Astrocyte (in vitro differentiated cells and primary cell): ENCODE data around the gene TENM3. TPM values are rescaled to one million over a fixed set of nuclear protein-coding genes. Genes with fewer than 3 reads are reported as not detected.

Experiments
- DNase-seq: peaks from one replicate; pipeline ENCODE4 v3.0.0-alpha.2; 2010; ENCODE audit warnings: low read depth
- FAIRE-seq: peaks from 2 replicates; lab custom pipeline; 2011; peaks lifted over from hg19 to GRCh38; lab: Jason Lieb, UNC
- H2AFZ ChIP-seq: 2 replicates; pipeline ENCODE4 v1.6.0; 2012; ENCODE audit warnings: low read depth, low read length, inconsistent platforms
- H3K27ac ChIP-seq: 2 replicates; pipeline ENCODE4 v1.5.1; 2011; ENCODE audit warnings: low read depth, low read length, inconsistent platforms
- H3K27me3 ChIP-seq: 2 replicates; pipeline ENCODE4 v1.6.0; 2011; ENCODE audit warnings: low read length, inconsistent platforms; ENCODE audit not compliant: insufficient read depth
- H3K36me3 ChIP-seq: 2 replicates; pipeline ENCODE4 v1.5.1; 2011; ENCODE audit warnings: low read length, inconsistent platforms; ENCODE audit not compliant: insufficient read depth
- H3K4me1 ChIP-seq: 2 replicates; pipeline ENCODE4 v1.5.1; 2011; ENCODE audit warnings: low read length, inconsistent platforms; ENCODE audit not compliant: insufficient read depth
- H3K4me2 ChIP-seq: 2 replicates; pipeline ENCODE4 v1.6.0; 2012; ENCODE audit warnings: low read length, inconsistent platforms
- H3K4me3 ChIP-seq: 2 replicates; pipeline ENCODE4 v1.5.1; 2011; ENCODE audit warnings: low read depth, mild to moderate bottlenecking, low read length, inconsistent platforms; ENCODE audit not compliant: insufficient read depth
- H3K79me2 ChIP-seq: 2 replicates; pipeline ENCODE4 v1.6.0; 2012; ENCODE audit warnings: mild to moderate bottlenecking, low read length, inconsistent platforms; ENCODE audit not compliant: insufficient read depth
- H3K9ac ChIP-seq: 2 replicates; pipeline ENCODE4 v1.6.0; 2012; ENCODE audit warnings: mild to moderate bottlenecking, low read length, inconsistent platforms
- H3K9me3 ChIP-seq: 2 replicates; pipeline ENCODE4 v1.5.1; 2012; ENCODE audit warnings: low read depth, mild to moderate bottlenecking, low read length, inconsistent platforms; ENCODE audit not compliant: insufficient read depth
- H4K20me1 ChIP-seq: 2 replicates; pipeline ENCODE4 v1.6.0; 2012; ENCODE audit warnings: low read length, inconsistent platforms; ENCODE audit not compliant: insufficient read depth
- H3K27ac Mint-ChIP-seq: one replicate; pipeline ENCODE4 v1.8.0; 2021; ENCODE audit warnings: mild to moderate bottlenecking, mixed read lengths; ENCODE audit not compliant: unreplicated experiment
- H3K27me3 Mint-ChIP-seq: one replicate; pipeline ENCODE4 v1.8.0; 2021; ENCODE audit warnings: low read depth, mixed read lengths; ENCODE audit not compliant: unreplicated experiment
- H3K36me3 Mint-ChIP-seq: one replicate; pipeline ENCODE4 v1.8.0; 2021; ENCODE audit warnings: low read depth, mixed read lengths; ENCODE audit not compliant: unreplicated experiment
- H3K4me1 Mint-ChIP-seq: one replicate; pipeline ENCODE4 v1.8.0; 2021; ENCODE audit warnings: low read depth, mixed read lengths; ENCODE audit not compliant: unreplicated experiment
- H3K4me3 Mint-ChIP-seq: one replicate; pipeline ENCODE4 v1.8.0; 2021; ENCODE audit warnings: mild to moderate bottlenecking, moderate library complexity, mixed read lengths; ENCODE audit not compliant: unreplicated experiment
- H3K9me3 Mint-ChIP-seq: one replicate; pipeline ENCODE4 v1.8.0; 2021; ENCODE audit warnings: mild to moderate bottlenecking, mixed read lengths; ENCODE audit not compliant: unreplicated experiment
- CTCF ChIP-seq: IDR thresholded peaks from 2 replicates; pipeline ENCODE4 v1.5.1; 2011; ENCODE audit warnings: low read depth, mild to moderate bottlenecking, inconsistent platforms, low read length, moderate library complexity; ENCODE audit not compliant: insufficient read depth
- EZH2 ChIP-seq: IDR thresholded peaks from 2 replicates; pipeline ENCODE4 v1.6.1; 2012; ENCODE audit warnings: mild to moderate bottlenecking, low read length, inconsistent platforms; ENCODE audit not compliant: insufficient read depth
- total RNA-seq: library from RNA; stranded (reverse); gene quantifications from 2 replicates; pipeline ENCODE4 v1.2.1, GENCODE V29; 2021

The TENM3 gene
- total RNA-seq, 1 donor from 2014 or later: 127 TPM

DNA sequence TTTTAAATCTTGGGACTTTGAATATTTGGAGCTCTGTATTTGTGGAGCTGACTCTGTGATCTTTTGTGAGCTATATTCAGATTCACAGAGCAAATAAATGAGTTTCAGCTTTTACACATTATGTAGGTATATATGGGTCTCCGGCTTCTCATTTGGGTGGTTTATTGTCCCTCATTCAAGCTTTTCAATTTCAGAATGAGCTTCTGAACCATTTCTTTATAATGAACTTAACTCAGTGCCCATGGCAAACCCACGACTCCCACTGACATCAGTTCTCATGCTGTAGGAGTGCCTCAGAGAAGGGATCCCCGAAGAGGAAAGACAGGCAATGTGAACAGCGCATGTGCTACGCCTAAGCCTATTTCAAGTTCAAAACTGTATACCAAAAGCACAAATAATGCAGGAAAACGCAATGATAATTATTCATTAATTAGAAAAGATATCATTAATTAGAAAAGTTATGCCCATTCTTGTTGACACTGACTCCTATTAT lies 517.4 kb downstream of the TENM3 start:
- H3K27ac Mint-ChIP-seq: no peak overlapping the region
- Histone ChIP-seq H2AFZ (no peak overlapping the region), H3K36me3 (no peaks in the 10 kb centered on the region), H3K4me2 (no peak overlapping the region), H3K4me1 (peaks cover 11% of the 10 kb centered on the region), H3K9ac (no peak overlapping the region), H3K27me3 (no peaks in the 10 kb centered on the region), H3K79me2 (peaks cover 16% of the 10 kb centered on the region), H4K20me1 (peaks cover 5% of the 10 kb centered on the region), H3K27ac (no peak overlapping the region), H3K9me3 (no peaks in the 10 kb centered on the region), H3K4me3 (no peak overlapping the region)
- H3K4me3 Mint-ChIP-seq: no peak overlapping the region
- H3K4me1 Mint-ChIP-seq: peaks cover 13% of the 10 kb centered on the region
- no peaks in the 10 kb centered on the region for H3K9me3 Mint-ChIP-seq
- H3K36me3 Mint-ChIP-seq: peaks cover 7% of the 10 kb centered on the region
- no peak for TF ChIP-seq CTCF
- no peak for TF ChIP-seq EZH2
- FAIRE-seq (no peak), DNase-seq (no peak)
- no peaks in the 10 kb centered on the region for H3K27me3 Mint-ChIP-seq

DNA sequence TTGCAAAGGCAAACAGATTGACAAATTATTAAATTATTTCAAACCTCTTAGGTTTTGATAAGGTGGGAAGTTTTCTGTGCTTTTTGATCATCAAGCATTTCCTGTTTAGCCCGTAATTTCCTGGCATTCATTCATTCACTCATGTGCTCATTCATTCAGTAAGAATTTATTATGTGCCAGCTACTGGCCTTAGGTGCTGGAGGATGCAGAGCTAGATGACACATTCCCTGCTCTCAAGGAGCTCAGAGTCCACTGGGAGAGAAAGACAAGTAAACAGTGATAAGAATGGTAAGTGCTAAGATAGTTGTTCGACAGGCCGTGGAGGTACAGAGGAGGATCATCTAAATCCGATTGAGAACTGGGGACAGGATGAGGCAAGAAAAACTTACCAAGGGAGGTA lies 520.9 kb downstream of the TENM3 start:
- DNase-seq: peak; percentile 48
- no peak overlapping the region for H3K27ac ChIP-seq
- peaks cover 2% of the 10 kb centered on the region for H3K9me3 Mint-ChIP-seq
- H3K36me3 ChIP-seq: no peaks in the 10 kb centered on the region
- H3K4me1 ChIP-seq: peaks cover 10% of the 10 kb centered on the region
- no peaks in the 10 kb centered on the region for H3K27me3 Mint-ChIP-seq
- no peaks in the 10 kb centered on the region for H3K9me3 ChIP-seq
- H3K9ac ChIP-seq: no peak overlapping the region
- H3K79me2 ChIP-seq: peaks cover 8% of the 10 kb centered on the region
- no peak overlapping the region for H3K4me3 Mint-ChIP-seq
- H2AFZ ChIP-seq: no peak overlapping the region
- H3K4me3 ChIP-seq: no peak overlapping the region
- H4K20me1 ChIP-seq: peaks cover 8% of the 10 kb centered on the region
- H3K4me1 Mint-ChIP-seq: peaks cover 17% of the 10 kb centered on the region
- no peak overlapping the region for H3K27ac Mint-ChIP-seq
- peaks cover 3% of the 10 kb centered on the region for H3K36me3 Mint-ChIP-seq
- TF ChIP-seq EZH2 (no peak), CTCF (no peak)
- peak overlapping the region; percentile 5 for H3K4me2 ChIP-seq
- FAIRE-seq: no peak
- H3K27me3 ChIP-seq: no peaks in the 10 kb centered on the region

DNA sequence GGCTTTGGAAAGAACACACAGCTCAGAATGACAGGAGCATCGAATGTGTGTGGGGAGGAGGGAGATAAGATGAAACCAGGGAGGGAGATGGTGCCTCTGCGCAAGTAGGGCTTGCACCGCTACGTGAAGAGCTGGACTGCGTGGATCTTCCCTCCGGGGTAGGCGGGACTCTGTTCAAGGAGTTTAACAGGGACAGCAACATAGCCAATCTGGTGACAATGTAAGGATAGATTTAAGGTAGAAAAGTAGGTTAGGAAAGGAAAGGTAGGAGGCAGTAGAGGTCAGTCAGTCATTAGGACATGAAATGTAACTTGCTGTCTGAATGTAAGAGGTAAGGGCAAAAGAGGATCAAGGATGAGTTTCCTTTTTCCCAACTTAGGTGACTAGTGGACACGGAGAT lies 521.4 kb downstream of the TENM3 start:
- Histone ChIP-seq H3K9me3 (no peaks in the 10 kb centered on the region), H3K36me3 (no peaks in the 10 kb centered on the region), H2AFZ (no peak overlapping the region), H4K20me1 (peaks cover 8% of the 10 kb centered on the region), H3K27ac (no peak overlapping the region), H3K27me3 (no peaks in the 10 kb centered on the region), H3K4me3 (no peak overlapping the region), H3K4me1 (peaks cover 10% of the 10 kb centered on the region), H3K9ac (no peak overlapping the region), H3K4me2 (no peak overlapping the region), H3K79me2 (peaks cover 8% of the 10 kb centered on the region)
- Mint-ChIP-seq H3K36me3 (peaks cover 3% of the 10 kb centered on the region), H3K9me3 (peaks cover 2% of the 10 kb centered on the region), H3K27me3 (no peaks in the 10 kb centered on the region), H3K4me1 (peaks cover 19% of the 10 kb centered on the region), H3K4me3 (no peak overlapping the region), H3K27ac (no peak overlapping the region)
- DNase-seq (no peak), FAIRE-seq (no peak)
- no peak for TF ChIP-seq EZH2
- TF ChIP-seq CTCF: no peak
